Stimulated activated CD8-positive, alpha-beta memory T cell treated with anti-CD3 and anti-CD28 coated beads, Interleukin-4, amount 100 ng/mL, for 4 hours (primary cell): ENCODE results near the gene SLC22A12.

Source experiments
- DNase-seq, 2 donors: peaks; one replicate each; pipeline ENCODE4 v3.0.0-alpha.2; 2020; ENCODE audit warnings: low read depth in 2 of 2, low spot score in 1 of 2

Gene SLC22A12

GRCh38 chr11:64603411-64604110 is 12.5 kb downstream of the SLC22A12 start:
- no peak for DNase-seq

DNA sequence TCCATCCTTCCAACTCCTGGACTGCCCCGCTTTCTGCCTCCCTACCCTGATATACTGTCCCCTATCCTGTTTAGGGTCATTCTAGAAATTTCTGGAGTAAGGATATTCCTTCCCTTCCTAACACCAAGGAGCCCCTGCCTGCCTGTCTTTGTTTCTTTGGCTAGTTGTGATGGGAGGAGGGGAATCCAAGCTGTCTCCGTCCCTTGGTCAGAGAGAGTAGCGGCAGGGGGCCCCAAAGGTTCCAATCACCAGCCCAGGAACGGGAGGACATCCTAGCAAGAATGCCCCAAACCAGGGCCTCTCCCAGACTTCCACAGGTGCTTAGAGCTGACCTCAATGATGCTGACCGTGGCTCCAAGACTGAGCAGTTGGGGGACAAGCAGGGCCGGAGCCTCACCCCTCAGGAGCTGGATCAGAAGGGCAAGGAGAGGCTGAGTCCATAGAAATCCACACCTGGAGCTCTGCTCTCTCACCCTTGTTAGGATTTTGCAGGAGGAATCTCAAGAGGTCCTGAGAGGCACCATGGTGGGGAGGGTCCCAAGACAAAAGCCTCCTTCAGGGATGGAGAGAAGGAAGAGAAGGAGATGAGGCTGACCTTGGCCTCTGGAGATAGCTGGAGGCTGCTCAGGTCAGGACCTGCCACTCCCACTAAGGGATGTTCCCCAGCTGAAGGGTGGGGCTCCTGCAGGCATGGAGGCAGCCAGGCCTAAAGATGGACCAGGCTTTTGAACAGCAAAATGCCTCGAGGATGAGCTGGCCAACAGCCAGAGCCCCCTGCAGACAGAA is 13.6 kb downstream of the SLC22A12 start:
- DNase-seq: no peak

- DNase-seq: no peak
These were observed 14.2 kb downstream of the SLC22A12 start for GRCh38 chr11:64605244-64605560.

GRCh38 chr11:64605656-64606585 is 14.9 kb downstream of the SLC22A12 start:
- DNase-seq: no peak

DNA sequence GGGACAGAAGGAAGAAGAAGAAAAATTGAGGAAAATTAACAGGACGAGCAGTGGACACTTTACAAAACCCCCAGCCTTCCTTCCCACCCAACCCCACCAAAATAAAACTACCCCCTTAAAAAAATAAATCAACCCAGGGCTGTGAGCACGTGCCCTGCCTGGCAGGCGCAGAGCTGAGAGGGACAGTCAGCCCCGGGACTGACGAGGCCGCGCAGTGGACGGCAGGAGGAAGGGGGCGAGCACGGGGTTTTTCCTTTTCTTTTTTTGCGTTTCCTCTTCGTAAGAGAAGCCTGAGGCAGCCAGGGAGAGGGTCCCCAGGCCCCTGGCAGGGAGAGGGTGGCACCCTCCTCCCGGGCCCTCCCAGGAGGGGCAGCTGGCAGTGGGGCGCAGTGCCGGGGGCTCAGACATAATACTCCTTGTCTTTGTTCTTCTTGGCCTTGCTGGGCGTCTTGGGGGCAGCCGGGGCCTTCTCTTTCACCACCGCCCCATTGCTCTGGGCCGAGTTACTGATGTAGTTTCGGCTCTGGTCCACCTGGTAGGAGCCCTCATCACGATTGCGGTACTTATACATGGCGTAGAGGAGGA is 15.9 kb downstream of the SLC22A12 start:
- DNase-seq: no peak

- no peak for DNase-seq
These were observed 16.5 kb downstream of the SLC22A12 start for GRCh38 chr11:64607381-64607985.

- DNase-seq: no peak
These were observed 17.0 kb downstream of the SLC22A12 start for GRCh38 chr11:64608046-64608445.

DNA sequence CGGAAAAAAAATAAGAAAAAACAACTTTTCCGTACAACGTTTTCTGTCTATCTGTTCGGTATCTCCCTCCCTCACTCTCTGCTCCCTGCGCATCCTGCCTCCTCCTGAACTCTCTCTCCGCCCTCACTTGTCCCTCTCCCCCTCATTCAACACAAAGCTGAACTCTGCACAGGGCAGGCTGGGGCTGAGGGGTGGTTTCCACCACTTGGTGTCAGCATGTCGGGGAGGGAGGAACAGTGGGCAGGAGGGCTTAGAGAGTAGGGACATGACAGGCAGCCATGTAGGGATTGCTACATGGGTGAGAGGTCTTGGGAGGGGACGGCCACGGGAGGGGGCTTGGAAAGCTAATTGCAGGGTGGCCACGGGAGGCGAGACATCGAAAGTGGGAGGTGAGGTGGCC is 17.6 kb downstream of the SLC22A12 start:
- DNase-seq: no peak

- no peak for DNase-seq
These were observed 18.5 kb downstream of the SLC22A12 start for GRCh38 chr11:64609436-64610047.

- no peak for DNase-seq
These were observed 19.6 kb downstream of the SLC22A12 start for GRCh38 chr11:64610596-64610995.

GRCh38 chr11:64611176-64611575 is 20.2 kb downstream of the SLC22A12 start:
- DNase-seq: no peak

DNA sequence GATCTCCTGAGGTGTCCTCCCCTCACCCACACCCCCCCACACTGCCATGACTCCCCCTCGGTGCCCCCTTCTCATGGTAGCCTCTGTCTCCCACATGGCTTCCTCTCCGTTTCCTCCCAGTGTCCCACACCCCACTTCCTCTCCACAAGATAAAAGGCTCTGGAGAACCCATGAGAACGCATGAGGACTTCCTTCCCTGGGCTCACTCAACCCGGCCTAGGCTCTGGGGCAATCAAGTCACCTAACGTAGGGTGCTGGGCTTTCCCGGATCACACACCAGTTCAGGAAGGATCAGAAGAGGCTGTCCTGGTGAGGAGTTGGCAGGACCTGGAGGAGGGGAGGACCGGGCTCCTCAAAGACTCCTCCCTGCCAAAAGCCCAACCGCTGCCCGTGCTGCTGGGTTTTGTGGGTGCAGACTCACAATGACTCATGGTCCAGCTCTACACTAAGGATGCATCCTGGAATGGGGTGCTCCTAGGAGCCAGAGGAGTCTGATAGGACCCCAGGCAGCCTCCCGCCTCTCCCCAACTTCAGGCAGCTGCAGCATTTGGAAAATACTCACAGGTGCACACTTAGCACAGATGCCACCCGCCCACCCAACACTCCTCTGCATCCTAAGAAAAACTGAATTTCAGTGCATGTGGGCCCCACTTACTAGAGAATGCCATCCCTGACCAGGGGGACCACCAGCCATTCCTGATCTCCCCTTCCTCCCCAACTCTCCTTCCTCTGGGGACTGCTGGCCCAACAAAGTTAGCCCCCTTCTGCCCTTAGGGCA is 21.0 kb downstream of the SLC22A12 start:
- DNase-seq: no peak

- DNase-seq: no peak
These were observed 22.6 kb downstream of the SLC22A12 start for GRCh38 chr11:64613648-64614047.

DNA sequence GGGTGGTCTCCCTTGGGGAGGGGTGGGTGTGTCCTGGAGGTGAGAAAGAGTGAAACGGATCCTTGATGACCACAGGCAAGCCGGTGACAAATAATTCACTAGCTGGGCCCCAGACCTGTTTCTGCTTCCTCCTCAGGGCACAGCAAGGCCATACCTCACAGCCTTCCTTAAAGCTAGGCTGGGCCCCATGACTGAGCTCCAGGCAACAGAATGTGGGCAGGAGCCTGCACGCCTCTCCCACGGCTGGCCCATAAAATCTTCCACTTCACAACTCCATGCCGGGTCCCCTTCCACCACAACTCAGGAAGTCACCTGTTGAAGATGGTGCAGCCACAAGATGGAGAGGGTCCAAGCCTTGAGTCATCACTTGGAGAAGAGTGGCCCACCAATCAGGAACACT is 23.9 kb downstream of the SLC22A12 start:
- no peak for DNase-seq

DNA sequence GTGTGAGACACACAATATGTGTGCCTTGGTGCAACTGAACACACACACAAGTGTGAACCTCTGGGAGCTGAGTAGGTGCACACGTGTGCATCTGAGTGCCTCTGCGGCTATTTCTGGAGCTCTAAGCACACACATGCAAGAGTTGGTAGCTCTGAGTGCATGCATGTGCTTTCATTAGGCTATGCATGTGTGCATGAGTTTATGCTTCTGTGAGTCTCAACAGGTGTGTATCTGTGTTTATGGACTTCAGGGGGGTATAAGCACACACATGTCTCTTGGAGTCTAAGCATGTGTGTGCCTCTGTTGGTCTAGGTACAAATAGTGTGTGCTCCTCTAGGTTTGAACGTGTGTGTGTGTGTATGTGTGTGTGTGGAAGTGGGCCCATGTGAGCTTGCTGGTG is 25.8 kb downstream of the SLC22A12 start:
- DNase-seq: no peak

GRCh38 chr11:64619196-64619595 is 28.2 kb downstream of the SLC22A12 start:
- DNase-seq: no peak

GRCh38 chr11:64619811-64620380 is 28.9 kb downstream of the SLC22A12 start:
- DNase-seq: no peak

GRCh38 chr11:64620381-64620971 is 29.5 kb downstream of the SLC22A12 start:
- DNase-seq: no peak
